Activated CD8-positive, alpha-beta memory T cell treated with anti-CD3 and anti-CD28 coated beads, Interleukin-2, amount 50 U/mL, for 4 hours (primary cell): ENCODE data around the gene GRIP2.

Experiments
- DNase-seq: peaks from one replicate; pipeline ENCODE4 v3.0.0-alpha.2; 2020

Gene GRIP2

DNA sequence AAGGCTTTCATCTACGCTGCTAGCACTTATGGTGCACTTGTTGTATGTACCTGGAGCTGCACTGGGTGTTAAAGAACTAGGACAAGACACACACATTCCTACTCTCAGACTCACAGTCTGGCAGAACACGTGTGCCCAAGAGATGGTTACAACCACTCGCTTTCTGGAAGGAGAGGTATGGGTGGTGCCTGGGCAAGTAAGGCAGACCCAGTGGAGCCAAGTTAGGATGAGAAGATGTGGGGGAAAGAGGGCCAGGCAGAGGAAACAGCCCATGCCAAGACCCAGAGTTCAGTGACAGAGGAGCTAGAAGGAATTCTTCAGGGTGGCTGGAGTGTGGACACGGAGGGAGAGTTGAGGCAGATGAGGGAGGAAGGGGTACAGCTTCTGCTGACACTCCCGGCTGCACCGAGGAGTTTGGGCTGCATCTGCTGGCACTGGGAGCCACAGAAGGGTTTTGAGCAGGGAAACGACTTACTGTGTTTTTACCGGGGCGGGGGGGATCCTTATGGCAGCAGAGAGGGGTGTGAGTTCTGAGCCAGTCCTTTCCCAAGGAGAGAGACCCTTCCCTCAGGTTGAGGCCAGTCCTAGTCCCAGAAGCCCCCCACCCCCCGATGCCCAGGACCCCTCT lies 59.0 kb downstream of the GRIP2 start:
- DNase-seq: no peak

- no peak for DNase-seq
These were observed 59.7 kb downstream of the GRIP2 start for GRCh38 chr3:14480207-14481017.

DNA sequence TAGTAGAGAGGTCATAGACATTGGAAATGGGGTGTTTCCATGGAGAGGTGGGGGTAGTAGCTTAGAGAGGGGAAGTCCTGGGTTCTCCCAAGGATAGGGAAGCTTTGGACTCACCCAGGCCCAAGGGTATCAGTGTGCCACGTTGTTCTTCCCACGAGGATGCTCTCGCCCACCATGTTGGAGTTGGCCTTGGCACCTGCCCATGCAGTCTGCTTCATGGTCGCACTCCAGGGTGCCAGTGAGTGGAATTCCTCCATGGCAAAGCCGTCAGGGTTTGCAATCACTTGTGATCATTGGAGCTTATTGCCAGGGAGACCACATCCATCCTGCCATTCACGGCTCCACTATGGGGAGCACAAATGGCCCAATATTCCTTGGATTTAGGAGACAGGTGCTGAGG lies 60.6 kb downstream of the GRIP2 start:
- DNase-seq: no peak

GRCh38 chr3:14478956-14479550 lies 61.1 kb downstream of the GRIP2 start:
- no peak for DNase-seq

- DNase-seq: no peak
These were observed 62.7 kb downstream of the GRIP2 start for GRCh38 chr3:14477311-14477935.

- no peak for DNase-seq
These were observed 63.4 kb downstream of the GRIP2 start for GRCh38 chr3:14476583-14477265.

DNA sequence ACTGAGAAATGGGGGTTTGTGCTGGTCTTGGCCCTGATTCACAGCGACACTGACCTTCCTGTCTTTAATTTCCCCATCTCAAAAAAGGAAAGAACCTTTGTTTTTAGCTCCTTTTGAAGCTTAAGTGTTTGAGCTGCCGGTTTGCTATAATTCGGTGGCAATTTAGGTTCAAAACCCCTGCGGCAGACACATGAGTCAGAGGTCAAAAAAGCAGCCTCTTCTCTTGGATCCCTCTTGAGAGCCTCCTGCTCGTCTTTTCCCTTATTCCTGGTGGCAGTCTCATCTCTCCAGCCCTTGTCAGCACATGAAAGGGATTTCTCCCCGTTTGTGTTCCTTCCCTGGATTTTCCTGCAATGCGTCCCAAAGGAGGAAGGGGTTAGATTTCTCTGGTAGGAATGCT lies 64.5 kb downstream of the GRIP2 start:
- DNase-seq: no peak

DNA sequence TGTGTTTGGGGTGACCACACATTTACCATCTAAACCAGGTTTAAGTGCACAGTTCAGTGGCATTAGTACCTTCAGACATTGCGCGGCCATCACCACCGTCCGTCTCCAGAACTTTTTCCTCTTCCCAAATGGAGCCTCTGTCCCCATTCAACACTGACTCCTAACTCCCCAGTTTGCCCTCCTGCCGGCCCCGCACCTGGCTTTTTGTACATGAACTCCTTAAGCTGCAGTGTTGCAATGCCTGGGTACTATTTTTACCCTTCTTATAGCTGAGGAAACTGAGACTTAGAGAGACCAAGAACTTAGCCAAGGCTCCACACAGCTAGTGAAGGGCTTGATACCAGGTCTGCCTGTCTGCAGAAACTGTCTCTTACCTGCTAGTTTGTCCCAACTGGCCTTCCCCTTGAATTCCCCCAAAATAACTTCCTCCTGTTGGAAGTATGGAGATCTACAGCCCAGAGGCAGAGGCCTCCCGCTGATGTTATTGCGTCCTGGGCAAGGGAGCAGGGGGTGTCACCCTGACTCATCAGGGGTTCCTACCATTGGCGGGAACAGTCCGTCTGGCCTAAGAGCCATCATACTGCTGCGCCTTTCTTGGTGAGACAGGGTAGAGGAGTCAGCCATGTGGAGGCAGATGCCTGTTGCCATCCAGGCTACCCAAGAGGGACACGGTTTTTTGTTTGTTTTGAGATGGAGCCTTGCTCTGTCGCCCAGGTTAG lies 65.6 kb downstream of the GRIP2 start:
- no peak for DNase-seq

- no peak for DNase-seq
These were observed 66.7 kb downstream of the GRIP2 start for GRCh38 chr3:14473411-14473891.

DNA sequence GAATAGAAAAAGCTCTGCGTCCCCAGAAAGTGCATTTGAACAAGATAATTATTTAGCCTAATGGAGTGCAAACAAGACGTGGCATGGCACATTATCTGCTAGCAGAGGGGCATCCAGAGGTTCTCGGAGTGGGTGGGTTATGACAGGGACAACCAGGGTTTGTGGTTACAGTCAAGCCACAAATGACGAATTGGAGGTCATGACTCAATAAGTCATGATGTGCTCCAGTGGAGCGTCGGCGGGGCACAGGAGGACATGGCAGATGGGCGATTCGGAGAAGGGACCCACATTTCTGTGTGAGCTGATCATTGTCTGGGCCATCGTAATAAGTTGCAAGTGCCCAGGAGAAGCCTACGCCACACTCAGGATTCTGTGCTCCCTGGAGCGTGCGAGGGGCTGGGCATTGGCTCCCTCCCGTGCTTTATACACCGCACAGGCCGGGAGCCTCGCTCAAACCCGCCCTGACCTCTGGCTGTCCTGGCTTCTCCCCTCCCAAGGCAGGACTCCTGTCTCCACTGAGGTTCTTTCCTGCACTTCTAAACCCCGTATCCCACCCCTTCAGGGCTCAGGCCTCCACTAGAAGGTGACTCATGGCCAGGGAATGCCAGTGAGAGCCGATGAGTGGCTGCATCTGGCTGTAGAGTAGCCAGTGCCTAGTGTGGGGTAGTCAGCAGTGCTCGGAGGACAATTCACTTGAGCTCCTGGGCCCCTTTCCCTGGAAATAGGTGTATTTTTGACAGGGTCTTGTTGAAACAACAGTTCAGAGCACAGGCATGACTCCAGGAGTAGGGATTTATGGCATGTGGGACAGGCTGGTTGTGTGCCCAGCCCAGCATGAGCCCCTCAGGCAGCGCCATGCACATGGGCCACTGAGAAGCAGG lies 67.4 kb downstream of the GRIP2 start:
- no peak for DNase-seq

GRCh38 chr3:14471690-14472089 lies 68.5 kb downstream of the GRIP2 start:
- no peak for DNase-seq

DNA sequence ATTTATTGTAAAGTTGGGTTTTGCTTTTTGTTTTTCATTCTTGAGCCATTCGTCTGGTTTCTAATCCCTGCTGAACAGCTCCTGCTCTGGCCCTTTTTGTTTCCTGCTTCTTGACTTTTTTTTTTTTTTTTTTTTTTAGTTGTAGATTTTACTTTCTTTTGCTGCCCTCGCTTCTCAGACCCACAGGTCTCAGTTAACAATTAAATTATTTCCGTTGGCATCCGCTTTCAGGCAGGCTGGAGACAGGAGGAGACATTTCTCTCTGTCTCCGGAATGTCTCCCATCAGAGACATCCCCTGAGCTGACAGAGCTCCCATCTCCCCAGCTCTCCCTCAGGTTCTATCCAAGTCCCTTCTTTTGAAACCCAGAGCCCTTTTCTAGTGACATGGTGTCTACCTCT lies 69.1 kb downstream of the GRIP2 start:
- DNase-seq: no peak

GRCh38 chr3:14470461-14470860 lies 69.7 kb downstream of the GRIP2 start:
- no peak for DNase-seq

- no peak for DNase-seq
These were observed 71.5 kb downstream of the GRIP2 start for GRCh38 chr3:14468621-14468981.

- peak; percentile 57 for DNase-seq
These were observed 72.1 kb downstream of the GRIP2 start for GRCh38 chr3:14467814-14468620.

DNA sequence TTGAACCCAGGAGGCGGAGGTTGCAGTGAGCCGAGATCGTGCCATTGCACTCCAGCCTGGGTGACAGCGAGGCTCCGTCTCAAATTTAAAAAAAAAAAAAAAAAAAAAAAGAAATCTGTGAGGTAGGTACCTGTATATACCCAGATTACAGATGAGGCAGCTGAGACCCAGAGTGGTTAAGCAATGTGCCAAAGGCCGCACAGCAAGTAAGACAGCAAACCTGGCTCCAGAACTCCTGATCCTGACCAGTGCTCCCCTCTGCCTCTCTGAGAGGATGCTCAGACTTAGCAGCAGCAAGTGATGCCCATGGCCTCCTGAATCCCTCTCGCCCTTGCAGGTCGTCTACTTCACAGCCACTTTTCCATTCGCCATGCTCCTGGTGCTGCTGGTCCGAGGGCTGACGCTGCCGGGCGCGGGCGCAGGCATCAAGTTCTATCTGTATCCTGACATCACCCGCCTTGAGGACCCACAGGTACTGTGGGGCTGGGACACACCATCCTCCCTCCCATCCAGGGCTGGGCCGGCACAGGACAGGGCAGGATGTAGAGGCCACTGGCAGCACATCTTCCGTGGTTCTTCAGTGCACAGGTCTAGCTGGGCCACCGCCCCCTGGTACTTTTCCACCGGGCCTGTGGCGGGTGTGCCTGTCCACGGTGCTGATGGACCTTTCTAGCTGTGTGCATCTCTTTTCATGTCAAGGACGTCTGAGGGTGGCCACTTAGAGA lies 73.8 kb downstream of the GRIP2 start:
- no peak for DNase-seq

DNA sequence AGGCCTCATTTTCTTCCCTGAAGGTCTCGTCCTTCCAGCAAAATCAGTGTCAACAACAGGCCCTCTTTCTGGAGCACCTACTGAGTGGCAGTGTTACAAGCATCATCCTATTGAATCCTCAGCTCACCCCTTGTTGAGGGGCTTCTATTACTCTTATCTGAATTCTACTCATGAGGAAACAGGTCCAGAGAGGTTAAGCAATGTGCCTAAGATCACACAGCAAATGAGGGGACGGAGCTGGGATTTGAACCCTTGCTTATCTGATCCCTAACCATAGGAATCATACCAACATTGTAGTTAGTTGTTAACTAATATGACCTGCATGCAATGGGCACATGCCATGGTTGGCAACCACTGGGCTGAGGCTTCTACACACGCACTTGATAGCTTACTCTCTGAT lies 74.7 kb downstream of the GRIP2 start:
- DNase-seq: no peak

DNA sequence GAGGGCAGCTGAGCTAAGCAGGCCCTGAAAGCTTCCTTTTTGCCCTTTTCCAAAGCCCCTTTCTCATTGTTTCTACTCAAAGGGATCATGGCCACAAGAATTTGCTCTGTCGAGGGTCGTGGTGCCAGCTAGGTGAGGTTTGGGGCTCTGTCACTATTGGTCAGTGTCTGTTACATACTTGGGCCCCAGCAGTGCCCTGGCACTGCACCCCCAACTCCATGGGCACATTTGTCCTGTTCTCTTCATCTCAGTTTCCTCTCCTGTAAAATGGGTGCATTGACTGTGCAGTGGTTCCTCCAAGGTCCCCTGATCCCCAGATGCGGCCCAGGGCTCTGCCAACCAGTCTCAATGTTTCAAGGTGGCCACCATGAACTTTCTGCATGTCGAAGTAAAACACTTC lies 75.6 kb downstream of the GRIP2 start:
- no peak for DNase-seq

- no peak for DNase-seq
These were observed 76.0 kb downstream of the GRIP2 start for GRCh38 chr3:14464141-14464465.
